GM23248 (cell line): ENCODE measurements around the gene MIB1.

Source experiments
- EZH2 ChIP-seq: fragments of 200-600 bp; sonication (generic); IDR thresholded peaks from 2 replicates; pipeline ENCODE4 v1.6.1; 2018; ENCODE audit warnings: antibody characterized with exemption, mild to moderate bottlenecking; ENCODE audit not compliant: insufficient read depth, poor library complexity, severe bottlenecking
- EZH2phosphoT487 ChIP-seq: fragments of 200-600 bp; sonication (generic); IDR thresholded peaks from 2 replicates; pipeline ENCODE4 v1.6.1; 2018; ENCODE audit warnings: antibody characterized with exemption, moderate library complexity, mild to moderate bottlenecking, low read depth; ENCODE audit not compliant: insufficient read depth

DNA sequence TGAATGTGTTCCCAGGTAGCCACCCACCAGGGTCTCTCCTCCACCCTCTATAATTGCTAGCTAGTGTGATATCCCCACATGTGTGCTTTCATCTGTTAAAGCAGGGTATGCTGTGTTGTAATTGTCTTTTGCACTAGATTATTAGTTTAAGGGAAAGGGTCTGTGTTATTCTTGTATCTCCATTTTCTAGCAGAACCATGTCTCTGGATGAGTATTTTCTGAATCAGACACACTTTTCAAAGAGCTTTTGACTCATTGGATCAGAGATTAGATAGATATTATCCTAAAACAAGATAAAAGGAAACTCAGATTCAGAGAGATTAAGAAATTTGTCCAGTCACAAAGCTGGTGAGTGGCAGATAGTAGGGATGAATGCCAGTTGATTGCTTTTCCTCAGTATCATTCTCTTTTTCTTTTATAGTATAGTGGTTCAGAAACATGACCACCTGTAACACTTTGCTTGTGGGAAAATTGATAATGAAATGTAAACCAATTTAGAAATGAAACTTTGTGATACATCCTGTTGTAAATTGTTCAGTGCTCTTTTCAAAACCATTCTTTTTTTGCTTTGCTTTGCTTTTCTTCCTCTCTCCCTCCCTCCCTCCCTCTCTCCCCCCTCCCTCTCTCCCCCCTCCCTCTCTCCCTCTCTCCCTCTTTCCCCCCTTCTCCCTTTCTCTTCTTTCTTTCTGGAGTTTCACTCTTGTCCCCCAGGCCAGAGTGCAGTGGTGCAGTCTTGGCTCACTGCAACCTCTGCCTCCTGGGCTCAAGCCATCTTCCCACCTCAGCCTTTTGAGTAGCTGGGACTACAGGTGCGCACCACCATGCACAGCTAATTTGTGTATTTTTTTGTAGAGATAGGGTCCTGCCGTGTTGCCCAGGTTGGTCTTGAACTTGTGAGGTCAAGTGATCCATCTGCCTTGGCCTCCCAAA, 7.4 kb downstream of the MIB1 start:
- TF ChIP-seq EZH2 (no peak), EZH2phosphoT487 (no peak)
